SK-N-MC (cell line): Measurements from ENCODE around the gene ADAMTS4.
A peak's percentile ranks its signal among the peaks of the same experiment; 100 is the strongest.

Experiments used
- DNase-seq: peaks from one replicate; pipeline ENCODE4 v3.0.0-alpha.2; 2011; ENCODE audit warnings: low read depth, low spot score
- H3K27ac ChIP-seq: fragments of 200-600 bp; sonication (generic); 2 replicates; pipeline ENCODE4 v1.5.1; 2016; ENCODE audit warnings: mixed run types
- H3K36me3 ChIP-seq: fragments of 200-600 bp; sonication (generic); 2 replicates; pipeline ENCODE4 v1.6.1; 2017; ENCODE audit warnings: antibody characterized with exemption, low read length, mixed read lengths; ENCODE audit not compliant: insufficient read depth
- H3K4me3 ChIP-seq: fragments of 200-600 bp; sonication (generic); 2 replicates; pipeline ENCODE4 v1.5.1; 2016
- H3K9ac ChIP-seq: fragments of 200-600 bp; sonication (generic); 2 replicates; pipeline ENCODE4 v1.8.0; 2017; ENCODE audit warnings: mixed run types, mixed read lengths; ENCODE audit not compliant: insufficient read length
- H3K9me3 ChIP-seq: fragments of 200-600 bp; sonication (generic); 2 replicates; pipeline ENCODE4 v1.6.1; 2017; ENCODE audit warnings: low read depth, mild to moderate bottlenecking, antibody characterized with exemption, low read length, moderate library complexity, mixed read lengths
- EZH2 ChIP-seq: fragments of 200-600 bp; sonication (generic); IDR thresholded peaks from one replicate; pipeline ENCODE4 v1.6.1; 2017; ENCODE audit warnings: antibody characterized with exemption
- FOXP2 ChIP-seq: optimal IDR thresholded peaks from 2 replicates; pipeline ENCODE3; 2011; ENCODE audit warnings: mild to moderate bottlenecking, moderate library complexity; ENCODE audit not compliant: insufficient read depth; ENCODE audit errors: extremely low read length, control extremely low read depth
- POLR2AphosphoS5 ChIP-seq: IDR thresholded peaks from 2 replicates; pipeline ENCODE4 v1.6.1; 2012; ENCODE audit warnings: mild to moderate bottlenecking, low read depth, low read length, borderline replicate concordance

Gene ADAMTS4

GRCh38 chr1:161174911-161175310, 23.9 kb downstream of the ADAMTS4 start:
- TF ChIP-seq EZH2, result no peak
- no peak for TF ChIP-seq POLR2AphosphoS5
- TF ChIP-seq FOXP2, result no peak
- Histone ChIP-seq H3K36me3 (peaks cover 46% of the 10 kb centered on the region), H3K4me3 (no peak overlapping the region), H3K9me3 (no peaks in the 10 kb centered on the region), H3K27ac (no peak overlapping the region), H3K9ac (no peak overlapping the region)
- no peak for DNase-seq

- H3K27ac ChIP-seq, result no peak overlapping the region
- DNase-seq, result no peak
- peaks cover 46% of the 10 kb centered on the region for H3K36me3 ChIP-seq
Measured at GRCh38 chr1:161173711-161174110, 25.1 kb downstream of the ADAMTS4 start.

DNA sequence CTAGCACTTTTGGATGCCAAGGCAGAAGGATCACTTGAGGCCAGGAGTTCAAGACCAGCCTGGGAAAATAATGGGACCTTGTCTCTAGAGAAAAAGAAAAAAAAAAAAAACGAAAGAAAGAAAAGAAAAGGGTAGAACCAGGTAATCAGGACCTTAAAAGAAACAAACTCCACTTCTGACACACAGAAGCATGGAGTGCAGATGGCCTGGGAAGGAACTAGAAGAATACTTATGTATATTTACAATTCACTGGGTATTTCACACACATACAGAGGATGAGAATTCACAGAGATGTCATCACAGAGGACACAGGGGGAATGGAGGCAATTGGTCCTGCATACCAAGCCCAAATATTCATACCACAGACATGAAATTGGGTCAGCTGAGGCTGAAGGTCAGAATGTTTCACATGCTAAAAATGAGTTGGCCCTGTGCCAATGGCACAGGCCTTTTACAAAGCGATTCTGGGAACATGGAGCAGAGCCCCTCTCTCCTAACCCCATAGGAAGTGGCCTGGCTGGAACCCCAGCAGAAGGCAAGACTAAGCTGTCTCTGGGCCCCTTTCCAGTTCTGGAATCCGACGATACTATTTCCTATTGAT, 26.0 kb downstream of the ADAMTS4 start:
- no peak for DNase-seq

More at GRCh38 chr1:161173711-161174110, 25.1 kb downstream of the ADAMTS4 start:
- Histone ChIP-seq H3K4me3 (no peak overlapping the region), H3K9me3 (no peaks in the 10 kb centered on the region), H3K9ac (no peak overlapping the region)
- no peak for TF ChIP-seq FOXP2
- TF ChIP-seq EZH2, result no peak
- TF ChIP-seq POLR2AphosphoS5, result no peak

GRCh38 chr1:161172349-161172748, 26.5 kb downstream of the ADAMTS4 start:
- Histone ChIP-seq H3K4me3 (no peak overlapping the region), H3K9me3 (no peaks in the 10 kb centered on the region), H3K9ac (no peak overlapping the region), H3K36me3 (peaks cover 46% of the 10 kb centered on the region), H3K27ac (no peak overlapping the region)
- no peak for TF ChIP-seq EZH2
- TF ChIP-seq FOXP2, result no peak
- no peak for TF ChIP-seq POLR2AphosphoS5
- DNase-seq, result no peak

More for the DNA sequence above, 26.0 kb downstream of the ADAMTS4 start:
- Histone ChIP-seq H3K9ac (no peak overlapping the region), H3K27ac (no peak overlapping the region), H3K9me3 (no peaks in the 10 kb centered on the region), H3K4me3 (no peak overlapping the region), H3K36me3 (peaks cover 46% of the 10 kb centered on the region)
- TF ChIP-seq FOXP2 (no peak), POLR2AphosphoS5 (no peak), EZH2 (no peak)

GRCh38 chr1:161171696-161172095, 27.2 kb downstream of the ADAMTS4 start:
- Histone ChIP-seq H3K9ac (no peak overlapping the region), H3K9me3 (no peaks in the 10 kb centered on the region), H3K36me3 (peaks cover 46% of the 10 kb centered on the region), H3K4me3 (no peak overlapping the region), H3K27ac (no peak overlapping the region)
- DNase-seq, result no peak
- TF ChIP-seq EZH2, result no peak
- TF ChIP-seq FOXP2, result no peak
- TF ChIP-seq POLR2AphosphoS5, result no peak

- no peak for DNase-seq
- H3K9me3 ChIP-seq, result no peaks in the 10 kb centered on the region
Measured at GRCh38 chr1:161171191-161171590, 27.7 kb downstream of the ADAMTS4 start.

DNA sequence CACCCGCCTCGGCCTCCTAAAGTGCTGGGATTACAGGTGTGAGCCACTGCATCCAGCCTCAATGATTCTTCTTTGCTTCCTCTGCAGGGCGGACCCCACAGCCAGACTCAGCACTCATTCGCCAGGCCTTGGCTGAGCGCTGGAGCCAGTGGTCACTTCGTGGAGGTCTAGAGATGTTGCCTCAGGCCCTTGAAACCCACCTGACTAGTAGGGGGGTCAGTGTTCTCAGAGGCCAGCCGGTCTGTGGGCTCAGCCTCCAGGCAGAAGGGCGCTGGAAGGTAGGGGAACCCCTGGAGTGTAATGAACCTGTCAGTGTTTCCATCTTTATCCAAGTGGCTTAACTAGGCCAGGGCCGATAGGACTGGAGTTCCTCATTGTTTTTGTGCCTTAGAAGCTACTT, 29.9 kb downstream of the ADAMTS4 start:
- Histone ChIP-seq H3K9me3 (no peaks in the 10 kb centered on the region), H3K9ac (no peak overlapping the region), H3K36me3 (peaks cover 41% of the 10 kb centered on the region), H3K4me3 (no peak overlapping the region), H3K27ac (no peak overlapping the region)
- DNase-seq, result no peak
- no peak for TF ChIP-seq FOXP2
- no peak for TF ChIP-seq POLR2AphosphoS5
- no peak for TF ChIP-seq EZH2

More at GRCh38 chr1:161171191-161171590, 27.7 kb downstream of the ADAMTS4 start:
- Histone ChIP-seq H3K9ac (no peak overlapping the region), H3K4me3 (no peak overlapping the region), H3K36me3 (peaks cover 46% of the 10 kb centered on the region), H3K27ac (no peak overlapping the region)
- no peak for TF ChIP-seq FOXP2
- no peak for TF ChIP-seq EZH2
- no peak for TF ChIP-seq POLR2AphosphoS5

DNA sequence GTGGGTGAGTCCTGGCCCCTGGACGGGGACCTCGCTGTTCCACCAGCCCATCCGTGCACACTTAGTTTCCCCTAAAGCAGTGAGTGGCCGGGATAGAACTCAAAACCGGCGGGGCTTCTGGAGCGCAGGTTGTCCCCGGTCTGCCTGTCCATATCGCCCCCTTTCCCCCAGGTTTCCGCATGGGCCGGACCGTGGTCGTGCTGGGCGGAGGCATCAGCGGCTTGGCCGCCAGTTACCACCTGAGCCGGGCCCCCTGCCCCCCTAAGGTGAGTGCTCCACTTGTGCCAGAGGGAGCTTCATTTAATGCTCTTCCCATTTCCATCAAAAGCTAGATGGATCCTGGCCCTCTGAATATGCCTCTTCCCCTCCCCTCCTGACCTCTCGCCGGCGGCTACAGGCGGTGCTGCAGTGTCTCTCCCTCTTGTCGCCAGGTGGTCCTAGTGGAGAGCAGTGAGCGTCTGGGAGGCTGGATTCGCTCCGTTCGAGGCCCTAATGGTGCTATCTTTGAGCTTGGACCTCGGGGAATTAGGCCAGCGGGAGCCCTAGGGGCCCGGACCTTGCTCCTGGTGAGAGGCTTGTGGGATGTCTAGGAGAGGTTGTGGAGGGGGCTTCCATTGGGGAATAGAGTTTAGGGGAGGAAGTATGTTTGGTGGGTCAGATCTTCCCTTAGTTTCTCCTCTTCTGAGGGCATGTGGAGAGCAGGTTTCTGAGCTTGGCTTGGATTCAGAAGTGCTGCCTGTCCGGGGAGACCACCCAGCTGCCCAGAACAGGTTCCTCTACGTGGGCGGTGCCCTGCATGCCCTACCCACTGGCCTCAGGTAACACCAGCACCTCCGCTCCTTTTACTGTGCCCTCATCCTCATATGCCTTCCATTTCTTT, 31.9 kb downstream of the ADAMTS4 start:
- Histone ChIP-seq H3K4me3 (peak overlapping the region; percentile 90), H3K9ac (peak overlapping the region; percentile 91), H3K9me3 (no peaks in the 10 kb centered on the region), H3K36me3 (peaks cover 29% of the 10 kb centered on the region; the same call in 1 of the 2 replicates), H3K27ac (no peak overlapping the region)
- TF ChIP-seq POLR2AphosphoS5, result no peak
- no peak for TF ChIP-seq EZH2
- no peak for TF ChIP-seq FOXP2
- DNase-seq, result no peak
